Smooth muscle cell (in vitro differentiated cells): ENCODE data around the gene KCNA5. TPM values are rescaled to one million over a fixed set of nuclear protein-coding genes. Genes with fewer than 3 reads are reported as not detected.

Source experiments
- DNase-seq: peaks from one replicate; lab custom pipeline; 2025; ENCODE audit not compliant: unreplicated experiment; lab: John Stamatoyannopoulos, UW
- H2AFZ ChIP-seq: fragments of 200-600 bp; sonication (generic); 2 replicates; pipeline ENCODE4 v1.6.0; 2016; ENCODE audit warnings: antibody characterized with exemption, low read depth, mild to moderate bottlenecking
- H3F3A ChIP-seq: fragments of 200-600 bp; sonication (generic); 2 replicates; pipeline ENCODE4 v1.6.0; 2017; ENCODE audit warnings: antibody characterized with exemption, low read depth
- H3K27ac ChIP-seq: fragments of 200-600 bp; sonication (generic); 2 replicates; pipeline ENCODE4 v1.5.1; 2016; ENCODE audit warnings: low read depth, mild to moderate bottlenecking
- H3K27me3 ChIP-seq: fragments of 200-600 bp; sonication (generic); 2 replicates; pipeline ENCODE4 v1.6.1; 2016; ENCODE audit warnings: low read depth, mild to moderate bottlenecking
- H3K36me3 ChIP-seq: fragments of 200-600 bp; sonication (generic); 2 replicates; pipeline ENCODE4 v1.5.1; 2016; ENCODE audit warnings: low read depth
- H3K4me1 ChIP-seq: fragments of 200-600 bp; sonication (generic); 2 replicates; pipeline ENCODE4 v1.5.1; 2016; ENCODE audit warnings: low read depth
- H3K4me2 ChIP-seq: fragments of 200-600 bp; sonication (generic); 2 replicates; pipeline ENCODE4 v1.6.0; 2016; ENCODE audit warnings: mild to moderate bottlenecking
- H3K4me3 ChIP-seq: fragments of 200-600 bp; sonication (generic); 2 replicates; pipeline ENCODE4 v1.5.1; 2016; ENCODE audit warnings: mild to moderate bottlenecking
- H3K79me2 ChIP-seq: fragments of 200-600 bp; sonication (generic); 2 replicates; pipeline ENCODE4 v1.6.0; 2016; ENCODE audit warnings: low read depth, mild to moderate bottlenecking
- H3K9ac ChIP-seq: fragments of 200-600 bp; sonication (generic); 2 replicates; pipeline ENCODE4 v1.6.0; 2016; ENCODE audit warnings: low read depth
- H3K9me3 ChIP-seq: fragments of 200-600 bp; sonication (generic); replicated peaks from 2 replicates; pipeline ENCODE4 v1.5.1; 2016; ENCODE audit warnings: low read depth
- H4K20me1 ChIP-seq: fragments of 200-600 bp; sonication (generic); 2 replicates; pipeline ENCODE4 v1.6.0; 2016; ENCODE audit warnings: low read depth
- CTCF ChIP-seq: fragments of 200-600 bp; sonication (generic); IDR thresholded peaks from 2 replicates; pipeline ENCODE4 v1.5.1; 2017; ENCODE audit warnings: borderline replicate concordance, mild to moderate bottlenecking, antibody characterized with exemption; ENCODE audit not compliant: insufficient read depth, poor library complexity, severe bottlenecking
- WGBS: methylation state at CpG from one replicate; pipeline ENCODE4 v1.1.7; 2016; ENCODE audit warnings: low lambda C conversion rate; 5-methylcytosine and 5-hydroxymethylcytosine counted together
- polyA plus RNA-seq: library from polyadenylated mRNA; unstranded; fragments of >200 nt; fragmentation: Nextera tagmentation; extraction: Ambion mirVana; gene quantifications from 2 replicates; pipeline ENCODE4 v1.2.1, GENCODE V29; 2016
- total RNA-seq: library from RNA; depleted of rRNA; stranded (reverse); fragments of >200 nt; gene quantifications from 2 replicates; pipeline ENCODE4 v1.2.3, GENCODE V29; 2014

The KCNA5 gene
- total and polyA plus RNA-seq, 2 experiments from 2014 or later = not detected

DNA sequence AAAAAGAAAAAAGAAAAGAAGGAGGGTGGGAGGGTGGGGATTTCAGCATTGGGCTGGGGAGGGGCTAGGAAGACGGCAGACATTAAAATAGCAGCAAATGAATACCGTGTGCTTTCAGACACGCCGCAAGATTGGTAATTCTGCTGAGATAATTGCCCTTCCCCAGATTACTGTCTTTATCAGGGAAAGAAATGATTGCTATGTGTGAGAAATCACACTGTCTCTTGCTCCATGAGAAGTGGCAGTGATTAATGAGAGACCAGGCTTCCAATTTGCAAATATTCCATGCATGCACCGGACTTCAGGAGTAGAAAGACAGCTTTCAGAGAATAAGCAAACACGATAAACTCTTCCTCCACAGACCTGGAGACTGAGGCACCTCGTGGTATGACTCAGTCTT is 7.6 kb upstream of the KCNA5 start:
- H3K9ac ChIP-seq = no peak overlapping the region
- no peak overlapping the region for H2AFZ ChIP-seq
- H3K4me1 ChIP-seq = no peaks in the 10 kb centered on the region
- H3K4me3 ChIP-seq = no peak overlapping the region
- 80% methylated on average over 7 of the region's 7 CpGs for WGBS
- no peak for TF ChIP-seq CTCF
- no peaks in the 10 kb centered on the region for H3K36me3 ChIP-seq
- H3K27me3 ChIP-seq = peaks cover 28% of the 10 kb centered on the region
- no peaks in the 10 kb centered on the region for H3K79me2 ChIP-seq
- no peak overlapping the region for H3K27ac ChIP-seq
- no peaks in the 10 kb centered on the region for H3F3A ChIP-seq
- H3K4me2 ChIP-seq = no peak overlapping the region
- DNase-seq = no peak
- H4K20me1 ChIP-seq = no peaks in the 10 kb centered on the region
- no peaks in the 10 kb centered on the region for H3K9me3 ChIP-seq

DNA sequence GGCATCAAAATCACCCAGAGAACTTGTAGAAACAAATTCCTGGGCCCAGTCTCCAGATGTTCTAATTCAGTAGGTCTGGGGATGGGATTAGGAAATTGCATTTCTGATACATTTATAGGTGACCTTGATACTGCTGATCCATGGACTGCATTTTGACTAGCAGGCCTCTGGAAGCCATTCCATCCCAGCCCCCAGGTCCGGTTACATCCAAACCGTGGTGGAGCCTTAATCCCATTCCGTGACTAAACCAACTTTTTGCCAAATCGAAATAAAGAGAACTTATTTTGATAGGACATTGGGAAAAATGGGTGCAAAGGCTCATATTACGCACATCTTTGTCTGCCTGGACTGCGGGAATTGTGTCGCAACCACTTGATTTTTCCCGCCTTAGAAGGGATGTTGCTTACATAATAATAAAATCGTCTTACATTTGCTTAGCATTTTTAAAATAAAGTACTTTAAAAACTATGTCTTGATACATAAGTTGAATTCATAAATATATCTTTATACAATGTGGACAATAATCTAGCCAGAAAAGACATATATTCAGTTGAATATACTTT is 5.8 kb upstream of the KCNA5 start:
- H3K4me2 ChIP-seq = no peak overlapping the region

DNA sequence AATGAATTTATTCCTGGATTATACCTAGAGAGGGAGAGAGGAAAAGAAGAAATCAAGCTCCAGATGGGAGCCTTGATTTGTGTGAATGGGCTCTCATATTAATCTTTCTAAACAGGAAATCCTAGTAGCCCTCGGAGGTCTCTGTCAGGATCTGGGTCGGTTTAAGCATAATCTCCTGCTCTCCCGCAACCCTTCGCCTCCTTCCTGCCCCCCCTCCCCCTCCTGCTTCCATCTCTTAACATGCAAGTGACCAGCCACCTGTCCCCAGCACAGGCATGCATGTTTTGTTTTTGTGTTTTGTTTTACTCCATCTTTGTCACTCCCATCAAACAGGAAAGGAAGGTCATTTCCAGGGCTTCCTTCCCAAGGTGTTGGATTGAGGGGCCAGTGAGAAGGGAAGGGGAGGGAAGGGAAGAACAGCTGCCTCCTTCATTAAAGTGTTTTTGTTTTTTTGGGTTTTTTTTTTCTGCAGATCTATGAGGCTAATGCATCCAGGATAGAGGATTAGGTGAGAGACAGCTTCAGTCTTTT is 4.8 kb upstream of the KCNA5 start:
- H3K27me3 ChIP-seq = peaks cover 57% of the 10 kb centered on the region
- WGBS = 25% methylated on average over 4 of the region's 4 CpGs
- no peak for TF ChIP-seq CTCF

More for the DNA sequence above, 5.8 kb upstream of the KCNA5 start:
- no peak overlapping the region for H3K9ac ChIP-seq
- H3K79me2 ChIP-seq = no peaks in the 10 kb centered on the region
- no peak for DNase-seq
- H2AFZ ChIP-seq = no peak overlapping the region
- WGBS = 93% methylated on average over 9 of the region's 9 CpGs
- no peak overlapping the region for H3K27ac ChIP-seq
- H3F3A ChIP-seq = no peaks in the 10 kb centered on the region
- H3K27me3 ChIP-seq = peaks cover 47% of the 10 kb centered on the region
- no peaks in the 10 kb centered on the region for H3K4me1 ChIP-seq
- H3K36me3 ChIP-seq = no peaks in the 10 kb centered on the region
- H3K4me3 ChIP-seq = no peak overlapping the region
- no peak for TF ChIP-seq CTCF
- H3K9me3 ChIP-seq = no peaks in the 10 kb centered on the region
- H4K20me1 ChIP-seq = no peaks in the 10 kb centered on the region

GRCh38 chr12:5039815-5040214 is 3.9 kb upstream of the KCNA5 start:
- H3K9ac ChIP-seq = no peak overlapping the region
- H3K36me3 ChIP-seq = no peaks in the 10 kb centered on the region
- peaks cover 66% of the 10 kb centered on the region for H3K27me3 ChIP-seq
- H3K4me1 ChIP-seq = no peaks in the 10 kb centered on the region
- H3K4me2 ChIP-seq = no peak overlapping the region
- no peak overlapping the region for H3K27ac ChIP-seq
- H3K4me3 ChIP-seq = no peak overlapping the region
- no peaks in the 10 kb centered on the region for H4K20me1 ChIP-seq
- DNase-seq = no peak
- no peak overlapping the region for H2AFZ ChIP-seq
- TF ChIP-seq CTCF = no peak
- no peaks in the 10 kb centered on the region for H3F3A ChIP-seq
- 96% methylated on average over 3 of the region's 3 CpGs for WGBS
- H3K79me2 ChIP-seq = no peaks in the 10 kb centered on the region
- no peaks in the 10 kb centered on the region for H3K9me3 ChIP-seq

More for the DNA sequence above, 4.8 kb upstream of the KCNA5 start:
- DNase-seq = no peak
- Histone ChIP-seq H3F3A (no peaks in the 10 kb centered on the region), H3K27ac (no peak overlapping the region), H3K9ac (no peak overlapping the region), H3K4me3 (no peak overlapping the region), H3K9me3 (no peaks in the 10 kb centered on the region), H3K79me2 (no peaks in the 10 kb centered on the region), H3K4me1 (no peaks in the 10 kb centered on the region), H3K36me3 (no peaks in the 10 kb centered on the region), H4K20me1 (no peaks in the 10 kb centered on the region), H3K4me2 (no peak overlapping the region), H2AFZ (no peak overlapping the region)
